Measurements from ENCODE around the gene PRSS53. TPM values are rescaled to one million over a fixed set of nuclear protein-coding genes. Genes with fewer than 3 reads are reported as not detected.

PRSS53 gene
- total RNA-seq, 1 experiment from 2014 or later = 2.8 TPM

- H3K27ac Mint-ChIP-seq = no peak overlapping the region; a peak in 1 of 7 replicates
- H3K27me3 Mint-ChIP-seq (ENCODE audit: low read depth) = no peaks in the 10 kb centered on the region
- H2BK20ac ChIP-seq (ENCODE audit: low read depth, low read length, poor library complexity, severe bottlenecking) = no peak overlapping the region
- H2BK12ac ChIP-seq (ENCODE audit: insufficient read length, low read depth, low read length) = no peak overlapping the region
- no peak overlapping the region for H3K23ac ChIP-seq (ENCODE audit: insufficient read length, low read depth, low read length)
- no peak overlapping the region for H2AK5ac ChIP-seq (ENCODE audit: insufficient read length, low read length)
- no peak overlapping the region for H2AFZ ChIP-seq (ENCODE audit: low read length)
- H3K79me2 ChIP-seq (ENCODE audit: insufficient read depth, low read length) = no peaks in the 10 kb centered on the region
- peaks cover 16 to 39% (median 37%) of the 10 kb centered on the region in 3 experiments; a peak in 6 of 7 replicates for H3K36me3 Mint-ChIP-seq (ENCODE audit: insufficient read depth in 1 of 3, low read depth in 3 of 3)
- peak; percentile 31 for DNase-seq
- no peak overlapping the region for H2BK5ac ChIP-seq (ENCODE audit: insufficient read length, low read length)
- H3K9me3 ChIP-seq (ENCODE audit: control insufficient read depth, low read depth, low read length) = no peaks in the 10 kb centered on the region
- no peaks in the 10 kb centered on the region for H3K9me3 Mint-ChIP-seq
- H2BK15ac ChIP-seq (ENCODE audit: low read depth, low read length) = no peak overlapping the region
- no peak for TF ChIP-seq CTCF (conservative IDR thresholded peaks at IDR 0.05)
- H3K23me2 ChIP-seq (ENCODE audit: insufficient read length, low read depth, low read length, poor library complexity, severe bottlenecking) = no peaks in the 10 kb centered on the region
- no peak overlapping the region for H2BK120ac ChIP-seq (ENCODE audit: low read depth, low read length, poor library complexity, severe bottlenecking)
- no peaks in the 10 kb centered on the region for H3K79me1 ChIP-seq (ENCODE audit: insufficient read depth, low read depth, low read length, poor library complexity, severe bottlenecking)
- no peak overlapping the region for H3K56ac ChIP-seq (ENCODE audit: insufficient read length, low read depth, low read length)
- no peak overlapping the region; a peak in 1 of 5 replicates for H3K4me3 Mint-ChIP-seq
- H3K4ac ChIP-seq (ENCODE audit: low read depth, low read length) = no peak overlapping the region
- no peak overlapping the region for H3K4me2 ChIP-seq (ENCODE audit: insufficient read depth, insufficient read length, low read length)
- no peaks in the 10 kb centered on the region for H3K4me1 ChIP-seq (ENCODE audit: insufficient read depth, low read length)
- H3K27me3 ChIP-seq (ENCODE audit: insufficient read depth, low read length) = no peaks in the 10 kb centered on the region
- no CpG with 5 or more reads among the region's 5 CpGs for WGBS (ENCODE audit: extremely low coverage, insufficient read length, low lambda C conversion rate)
- H4K8ac ChIP-seq (replicated peaks; ENCODE audit: insufficient read length, low read depth, low read length) = no peak overlapping the region
- peaks cover 0 to 3% of the 10 kb centered on the region in 2 experiments; a peak in 1 of 4 replicates for H3K4me1 Mint-ChIP-seq
- H4K20me1 ChIP-seq (ENCODE audit: control insufficient read depth, insufficient read depth, insufficient read length) = peaks cover 4% of the 10 kb centered on the region
- no peak overlapping the region for H3K9ac ChIP-seq (ENCODE audit: extremely low read depth, insufficient read length, low read length)
- H4K91ac ChIP-seq (ENCODE audit: insufficient read length, low read depth, low read length) = no peak overlapping the region
- no peak overlapping the region for H3K27ac ChIP-seq (ENCODE audit: insufficient read length, low read depth, low read length)
- no peak overlapping the region for H3K14ac ChIP-seq (ENCODE audit: insufficient read depth, low read length)
- H3T11ph ChIP-seq (ENCODE audit: low read length) = no peak overlapping the region
- H3K18ac ChIP-seq (ENCODE audit: insufficient read length, low read depth, low read length) = no peak overlapping the region
- H4K5ac ChIP-seq (ENCODE audit: insufficient read length, low read depth, low read length) = no peak overlapping the region
Observed at GRCh38 chr16:31083556-31083955, 5.2 kb downstream of the PRSS53 start.

Measured in H9 (cell line).